Measurements from ENCODE around the gene BRPF1.

Gene BRPF1

DNA sequence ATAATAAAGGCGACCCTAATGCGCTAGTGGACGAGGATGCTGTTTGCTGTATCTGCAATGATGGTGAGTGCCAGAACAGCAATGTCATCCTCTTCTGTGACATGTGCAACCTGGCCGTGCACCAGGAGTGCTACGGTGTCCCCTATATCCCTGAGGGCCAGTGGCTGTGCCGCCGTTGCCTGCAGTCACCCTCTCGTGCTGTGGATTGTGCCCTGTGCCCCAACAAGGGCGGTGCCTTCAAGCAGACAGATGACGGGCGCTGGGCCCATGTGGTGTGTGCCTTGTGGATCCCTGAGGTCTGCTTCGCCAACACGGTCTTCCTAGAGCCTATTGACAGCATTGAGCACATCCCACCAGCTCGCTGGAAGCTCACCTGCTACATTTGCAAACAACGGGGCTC is 7.6 kb downstream of the BRPF1 start:
- DNase-seq, result no peak

DNA sequence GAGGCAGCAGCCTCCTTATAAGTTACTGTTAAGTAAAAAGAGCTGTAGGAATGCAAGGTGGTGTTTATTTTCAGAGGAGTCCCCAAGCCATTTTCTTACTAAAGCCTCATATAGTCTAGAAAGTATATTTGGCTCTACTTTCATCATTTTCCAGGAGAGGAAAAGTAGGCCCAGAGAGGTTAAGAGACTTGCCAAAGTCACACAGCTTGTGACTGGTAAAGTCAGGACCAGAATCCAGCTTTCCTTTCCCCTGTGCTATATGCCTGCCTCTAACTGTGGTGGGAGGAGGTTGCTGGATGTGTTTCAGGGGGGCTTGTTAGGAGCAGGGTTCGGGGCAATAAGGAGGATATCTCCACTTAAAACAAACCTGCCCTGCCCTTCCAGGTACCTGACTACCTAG is 11.0 kb downstream of the BRPF1 start:
- DNase-seq, result no peak

DNA sequence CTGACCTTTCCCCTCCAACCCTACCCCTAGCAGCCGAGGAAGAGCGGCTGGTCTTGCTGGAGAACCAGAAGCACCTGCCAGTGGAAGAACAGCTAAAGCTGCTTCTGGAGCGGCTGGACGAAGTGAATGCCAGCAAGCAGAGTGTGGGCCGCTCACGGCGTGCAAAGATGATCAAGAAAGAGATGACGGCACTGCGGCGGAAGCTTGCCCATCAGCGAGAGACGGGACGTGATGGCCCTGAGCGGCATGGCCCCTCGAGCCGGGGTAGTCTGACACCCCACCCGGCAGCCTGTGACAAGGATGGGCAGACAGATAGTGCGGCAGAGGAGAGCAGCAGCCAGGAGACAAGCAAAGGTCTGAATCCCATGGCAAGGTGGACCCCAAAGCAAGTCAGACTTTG is 12.0 kb downstream of the BRPF1 start:
- no peak for DNase-seq

DNA sequence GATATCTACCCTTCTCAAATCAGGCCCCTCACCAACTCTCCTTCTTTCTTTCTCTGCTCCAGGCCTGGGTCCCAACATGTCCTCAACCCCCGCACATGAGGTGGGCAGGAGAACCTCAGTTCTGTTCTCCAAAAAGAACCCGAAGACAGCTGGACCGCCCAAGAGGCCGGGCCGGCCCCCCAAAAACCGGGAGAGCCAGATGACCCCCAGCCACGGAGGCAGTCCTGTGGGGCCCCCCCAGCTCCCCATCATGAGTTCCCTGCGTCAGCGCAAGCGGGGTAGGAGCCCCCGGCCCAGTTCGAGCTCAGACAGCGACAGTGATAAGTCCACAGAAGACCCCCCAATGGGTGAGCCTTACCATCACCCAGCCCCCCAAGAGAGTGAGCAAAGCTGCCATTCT is 12.6 kb downstream of the BRPF1 start:
- no peak for DNase-seq

DNA sequence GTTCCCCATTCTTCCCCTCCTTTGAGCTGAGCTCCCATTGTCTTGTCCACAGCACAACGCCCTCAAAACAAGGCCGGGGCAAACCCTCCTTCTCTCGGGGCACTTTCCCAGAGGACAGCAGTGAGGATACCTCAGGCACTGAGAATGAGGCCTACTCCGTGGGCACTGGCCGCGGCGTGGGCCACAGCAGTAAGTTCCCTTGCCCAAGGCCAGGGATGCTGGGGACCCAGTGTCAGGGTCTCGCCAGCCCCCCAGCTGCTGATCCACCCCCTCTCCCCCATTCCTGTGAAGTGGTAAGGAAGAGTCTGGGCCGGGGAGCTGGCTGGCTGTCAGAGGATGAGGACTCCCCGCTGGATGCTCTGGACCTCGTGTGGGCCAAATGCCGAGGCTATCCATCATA is 14.0 kb downstream of the BRPF1 start:
- no peak for DNase-seq

DNA sequence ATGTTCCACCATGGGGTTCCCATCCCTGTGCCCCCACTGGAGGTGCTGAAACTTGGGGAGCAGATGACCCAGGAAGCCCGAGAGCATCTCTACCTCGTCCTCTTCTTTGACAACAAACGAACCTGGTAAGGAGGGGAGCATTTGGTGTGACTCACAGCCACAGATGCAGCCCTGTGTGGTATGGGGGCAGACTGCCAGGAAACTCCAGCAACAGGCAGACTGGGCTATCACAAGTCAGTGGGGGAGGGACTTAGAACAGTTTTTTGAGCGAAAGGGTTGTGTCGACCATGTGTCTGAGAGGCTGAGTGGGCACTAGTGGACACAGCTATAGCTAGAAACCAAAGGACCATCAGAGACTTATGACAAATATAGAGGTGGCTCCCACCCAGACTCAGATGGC is 14.8 kb downstream of the BRPF1 start:
- peak; percentile 87 for DNase-seq

DNA sequence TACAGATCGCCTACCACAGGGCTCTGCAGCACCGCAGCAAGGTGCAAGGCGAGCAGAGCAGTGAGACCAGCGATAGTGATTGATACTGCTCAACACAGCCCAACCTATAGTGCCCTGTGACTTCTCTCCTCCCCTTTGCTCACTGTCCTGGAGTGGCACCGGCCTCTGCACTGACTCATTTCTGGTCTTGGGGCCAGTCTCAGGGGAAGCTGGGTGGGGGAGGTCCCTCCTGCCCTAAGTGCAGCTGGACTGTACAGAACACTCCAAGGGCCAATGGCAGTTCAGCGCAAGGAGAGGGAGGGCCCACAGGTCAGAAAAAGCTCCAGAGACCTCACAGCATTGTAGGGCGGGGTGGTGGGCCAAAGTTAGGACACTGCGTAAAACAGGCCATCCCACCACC is 15.7 kb downstream of the BRPF1 start:
- DNase-seq, result peak; percentile 13

DNA sequence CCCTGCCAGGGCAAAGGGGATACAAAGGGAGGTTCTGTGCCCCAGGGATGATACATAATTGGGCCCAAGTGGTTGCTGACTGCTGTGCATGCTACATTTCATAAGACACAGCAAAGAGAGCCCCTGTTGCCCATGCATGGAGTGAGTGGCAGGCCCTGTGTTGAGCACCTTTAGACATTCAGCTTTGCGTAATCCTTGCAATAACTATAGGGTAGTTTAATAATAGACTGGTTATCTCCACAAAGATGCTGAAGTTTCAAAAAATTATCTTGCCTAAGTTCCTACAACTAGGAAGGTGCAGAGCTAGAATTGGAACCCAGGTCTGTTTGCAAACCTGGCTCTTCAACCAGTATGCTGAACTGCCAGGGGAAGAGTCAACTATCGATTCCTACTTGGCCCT is 16.5 kb downstream of the BRPF1 start:
- DNase-seq, result no peak

DNA sequence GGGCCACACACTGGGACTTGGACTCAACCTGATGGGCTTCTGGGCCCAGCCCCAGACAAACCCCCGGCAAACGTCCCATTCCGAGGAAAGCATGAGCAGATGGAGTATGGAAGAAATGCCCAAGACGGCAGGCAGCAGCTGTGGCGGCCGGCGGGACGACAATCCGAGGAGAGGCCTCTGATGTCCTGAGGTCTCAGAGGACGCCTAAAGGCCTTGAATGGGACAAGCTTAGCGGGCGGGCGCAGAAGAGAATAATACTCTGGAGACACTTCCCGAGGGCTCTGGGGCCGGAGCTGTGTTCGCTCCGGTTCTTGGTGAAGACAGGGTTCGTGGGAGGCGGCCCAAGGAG is 17.7 kb downstream of the BRPF1 start:
- DNase-seq, result no peak

DNA sequence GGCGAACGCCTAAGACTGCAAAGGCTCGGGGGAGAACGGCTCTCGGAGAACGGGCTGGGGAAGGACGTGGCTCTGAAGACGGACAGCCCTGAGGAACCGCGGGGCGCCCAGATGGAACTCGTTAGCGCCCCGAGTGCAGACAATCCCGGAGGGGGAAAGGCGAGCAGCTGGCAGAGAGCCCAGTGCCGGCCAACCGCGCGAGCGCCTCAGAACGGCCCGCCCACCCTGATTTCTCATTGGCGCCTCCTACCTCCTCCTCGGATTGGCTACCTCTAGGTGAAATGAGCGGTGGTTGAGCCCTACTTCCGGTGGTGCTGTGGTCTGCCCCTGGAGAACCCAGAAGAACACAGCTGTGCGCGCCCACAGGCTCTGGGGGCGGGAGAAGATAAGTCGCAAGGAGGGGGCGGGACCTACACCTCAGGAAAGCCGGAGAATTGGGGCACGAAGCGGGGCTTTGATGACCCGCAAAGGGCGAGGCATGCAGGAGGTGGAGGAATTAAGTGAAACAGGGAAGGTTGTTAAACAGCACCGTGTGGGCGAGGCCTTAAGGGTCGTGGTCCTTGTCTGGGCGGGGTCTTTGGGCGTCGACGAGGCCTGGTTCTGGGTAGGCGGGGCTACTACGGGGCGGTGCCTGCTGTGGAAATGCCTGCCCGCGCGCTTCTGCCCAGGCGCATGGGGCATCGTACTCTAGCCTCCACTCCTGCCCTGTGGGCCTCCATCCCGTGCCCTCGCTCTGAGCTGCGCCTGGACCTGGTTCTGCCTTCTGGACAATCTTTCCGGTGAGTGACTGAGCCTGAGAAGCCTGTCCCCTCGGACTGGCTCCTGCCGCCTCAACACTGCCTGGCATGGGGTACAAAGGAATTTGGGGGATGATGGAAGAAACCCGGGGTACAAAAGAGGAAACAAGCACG is 18.4 kb downstream of the BRPF1 start, which contains the start of gene OGG1:
TSS of gene OGG1 (plus strand) at position 308 of the 911 bp plus-strand sequence. CDS start at position 643, 335 bp downstream.
- peak; percentile 99 for DNase-seq

DNA sequence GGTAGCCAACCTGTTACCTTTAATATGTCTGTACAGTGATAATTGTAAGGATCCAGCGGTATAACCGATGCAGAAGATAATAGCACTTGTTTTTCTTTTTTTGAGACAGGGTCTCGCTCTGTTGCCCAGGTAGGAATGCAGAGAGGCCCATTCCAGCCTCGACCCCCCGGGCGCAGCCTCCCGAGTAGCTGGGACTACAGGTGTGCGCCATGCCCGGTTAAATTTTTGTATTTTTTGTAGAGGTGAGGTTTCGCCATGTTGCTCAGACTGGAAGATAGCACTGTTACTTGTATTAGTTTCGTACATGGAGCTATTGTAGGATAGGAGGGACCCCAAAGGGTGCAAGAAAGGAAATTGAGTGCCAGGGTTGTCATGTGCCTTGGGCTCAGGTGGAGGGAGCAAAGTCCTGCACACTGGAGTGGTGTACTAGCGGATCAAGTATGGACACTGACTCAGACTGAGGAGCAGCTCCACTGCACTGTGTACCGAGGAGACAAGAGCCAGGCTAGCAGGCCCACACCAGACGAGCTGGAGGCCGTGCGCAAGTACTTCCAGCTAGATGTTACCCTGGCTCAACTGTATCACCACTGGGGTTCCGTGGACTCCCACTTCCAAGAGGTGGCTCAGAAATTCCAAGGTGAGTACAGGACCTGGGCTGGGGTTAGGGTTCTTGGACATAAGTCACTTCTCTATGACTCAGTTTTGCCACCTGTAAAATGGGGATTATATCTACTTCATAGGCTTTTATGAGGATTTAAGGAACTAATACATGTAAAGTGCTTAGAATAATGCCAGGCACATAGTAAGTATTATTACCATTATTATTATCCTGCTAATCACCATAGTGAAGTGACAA is 19.2 kb downstream of the BRPF1 start:
- no peak for DNase-seq

DNA sequence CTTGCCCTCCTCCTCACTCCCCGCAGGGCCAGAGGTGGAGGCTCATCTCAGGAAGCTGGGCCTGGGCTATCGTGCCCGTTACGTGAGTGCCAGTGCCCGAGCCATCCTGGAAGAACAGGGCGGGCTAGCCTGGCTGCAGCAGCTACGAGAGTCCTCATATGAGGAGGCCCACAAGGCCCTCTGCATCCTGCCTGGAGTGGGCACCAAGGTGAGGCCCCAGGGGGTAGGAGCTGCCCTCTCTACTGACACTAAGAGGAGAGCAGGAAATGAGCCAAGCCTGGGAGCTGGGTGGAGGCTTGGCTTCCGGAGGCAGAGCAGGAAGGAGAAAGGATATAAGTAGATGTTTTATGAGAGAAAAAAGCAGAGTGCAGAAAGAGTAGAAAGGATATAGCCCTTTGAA is 23.1 kb downstream of the BRPF1 start:
- no peak for DNase-seq

DNA sequence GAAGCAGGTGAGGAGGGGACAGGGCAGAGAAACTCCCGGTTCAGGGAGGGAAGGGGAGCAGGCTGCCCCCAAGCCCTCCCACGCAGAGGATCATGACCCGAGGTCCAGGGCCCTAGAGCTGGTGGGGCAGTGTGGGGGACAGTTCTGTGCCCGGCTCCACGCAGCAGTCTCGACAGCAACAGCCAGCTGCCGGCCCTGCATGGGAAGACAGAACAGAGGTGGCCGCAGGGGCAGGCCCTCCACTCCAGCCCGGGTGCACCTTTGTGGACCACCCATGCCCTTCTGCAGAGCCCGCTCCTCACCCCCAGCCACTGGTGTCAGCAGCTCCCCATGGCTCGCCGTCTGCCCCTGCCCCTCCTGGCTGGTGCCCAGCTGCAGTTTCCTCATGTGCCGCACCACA is 25.9 kb downstream of the BRPF1 start:
- no peak for DNase-seq

DNA sequence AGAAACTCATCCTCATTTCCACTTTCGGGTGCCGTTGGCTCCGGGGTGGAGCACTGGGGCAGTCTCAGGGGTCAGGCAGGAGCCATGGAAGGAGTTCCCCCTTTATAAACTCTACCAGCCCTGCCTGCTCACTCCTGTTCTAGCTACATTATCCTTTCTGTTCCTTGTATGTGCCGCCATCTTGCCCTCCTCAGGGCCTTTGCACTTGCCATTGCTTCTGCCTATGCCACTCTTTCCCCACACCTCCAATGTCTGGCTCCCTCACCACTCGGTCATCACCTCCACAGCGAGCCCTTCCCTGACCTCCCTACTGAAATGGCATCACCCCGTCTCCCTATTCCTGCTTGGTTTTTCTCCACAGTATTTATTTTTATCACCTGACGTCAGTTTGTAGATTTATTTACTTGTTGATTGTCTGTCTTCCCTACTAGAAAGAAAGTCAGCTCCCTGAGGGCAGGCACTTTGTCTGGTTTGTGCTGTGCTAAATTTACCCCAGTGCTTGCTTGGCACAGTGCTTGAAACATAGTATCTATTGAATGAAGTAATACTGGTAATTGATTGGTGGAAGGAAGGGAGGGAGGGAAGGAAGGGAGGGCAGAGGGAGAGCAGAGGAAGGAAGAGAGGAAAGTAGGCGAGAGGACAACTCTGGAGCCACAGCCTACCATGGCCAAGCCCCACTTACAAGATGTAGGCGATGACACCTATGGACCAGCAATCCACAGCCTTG is 29.4 kb downstream of the BRPF1 start:
- DNase-seq, result no peak

DNA sequence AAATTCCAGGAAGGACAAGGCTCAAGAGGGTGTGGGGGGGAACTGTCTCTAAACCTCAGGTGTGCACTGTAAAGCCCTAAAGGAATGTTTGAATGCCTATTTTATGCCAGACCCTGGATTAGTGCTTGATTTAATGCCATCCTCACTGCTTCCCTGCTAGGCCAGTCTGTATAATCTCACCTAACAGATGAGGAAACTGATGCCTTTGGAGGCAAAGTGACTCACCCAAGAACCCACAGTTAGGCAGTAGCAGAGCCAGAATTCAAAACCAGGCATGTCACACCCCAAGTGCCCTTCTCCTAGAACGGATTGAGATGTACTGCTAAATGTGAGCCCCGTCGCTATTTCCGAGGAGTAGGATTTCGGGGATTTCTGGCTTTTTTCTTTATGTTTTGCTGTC is 30.4 kb downstream of the BRPF1 start:
- no peak for DNase-seq

DNA sequence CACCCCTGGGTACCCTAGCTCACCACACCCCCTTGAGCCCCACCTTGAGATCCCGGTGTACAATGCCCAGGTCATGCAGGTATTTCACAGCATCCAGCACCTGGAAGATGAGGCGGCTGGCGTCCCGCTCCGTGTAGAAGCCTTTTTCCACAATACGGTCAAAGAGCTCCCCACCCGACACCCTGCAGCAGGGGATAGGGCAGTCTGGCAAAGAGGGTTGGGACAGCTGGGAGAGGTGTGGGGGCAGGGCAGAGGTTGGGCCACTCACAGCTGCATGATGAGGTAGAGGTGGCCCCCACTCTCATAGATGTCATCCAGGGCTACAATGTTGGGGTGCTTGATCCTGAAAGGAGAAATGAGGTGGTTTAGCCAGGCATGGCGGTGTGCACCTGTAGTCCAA is 31.3 kb downstream of the BRPF1 start:
- no peak for DNase-seq

DNA sequence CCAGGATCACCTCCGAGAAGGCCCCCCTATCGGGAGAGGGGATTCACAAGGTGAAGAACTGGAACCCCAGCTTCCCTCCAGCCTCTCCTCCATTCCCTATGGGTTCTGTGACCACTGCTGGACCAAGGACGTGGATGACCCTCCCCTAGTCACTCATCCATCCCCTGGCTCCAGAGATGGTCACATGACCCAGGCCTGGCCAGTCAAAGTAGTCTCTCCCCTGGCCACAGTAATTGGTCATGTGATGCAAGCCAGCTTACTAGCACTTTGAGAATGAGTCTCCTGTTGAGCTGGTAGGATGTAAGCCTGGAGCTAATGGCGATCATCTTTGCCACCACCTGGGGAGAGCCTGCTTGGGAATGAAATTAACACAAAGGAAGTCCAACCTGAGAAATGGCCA is 34.3 kb downstream of the BRPF1 start:
- DNase-seq, result no peak

DNA sequence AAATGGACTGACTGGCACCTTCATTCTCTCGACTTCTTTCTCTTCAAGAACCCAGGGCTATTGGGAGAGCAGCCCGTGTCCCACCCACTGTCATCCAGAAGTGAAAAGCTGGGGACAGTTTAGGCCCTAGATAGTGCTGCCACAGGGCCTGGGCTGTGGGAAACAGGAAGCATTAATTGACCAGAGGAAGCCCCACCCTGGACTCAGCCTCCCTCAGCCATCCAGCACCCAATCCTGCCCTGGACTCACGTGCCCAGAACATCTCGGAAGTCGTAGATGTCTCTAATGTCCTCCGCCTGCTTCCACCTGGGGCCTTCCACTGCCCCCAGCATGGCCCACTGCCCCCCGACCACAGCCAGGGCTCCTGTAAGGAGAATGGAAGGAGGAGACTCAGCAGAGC is 35.9 kb downstream of the BRPF1 start:
- no peak for DNase-seq

DNA sequence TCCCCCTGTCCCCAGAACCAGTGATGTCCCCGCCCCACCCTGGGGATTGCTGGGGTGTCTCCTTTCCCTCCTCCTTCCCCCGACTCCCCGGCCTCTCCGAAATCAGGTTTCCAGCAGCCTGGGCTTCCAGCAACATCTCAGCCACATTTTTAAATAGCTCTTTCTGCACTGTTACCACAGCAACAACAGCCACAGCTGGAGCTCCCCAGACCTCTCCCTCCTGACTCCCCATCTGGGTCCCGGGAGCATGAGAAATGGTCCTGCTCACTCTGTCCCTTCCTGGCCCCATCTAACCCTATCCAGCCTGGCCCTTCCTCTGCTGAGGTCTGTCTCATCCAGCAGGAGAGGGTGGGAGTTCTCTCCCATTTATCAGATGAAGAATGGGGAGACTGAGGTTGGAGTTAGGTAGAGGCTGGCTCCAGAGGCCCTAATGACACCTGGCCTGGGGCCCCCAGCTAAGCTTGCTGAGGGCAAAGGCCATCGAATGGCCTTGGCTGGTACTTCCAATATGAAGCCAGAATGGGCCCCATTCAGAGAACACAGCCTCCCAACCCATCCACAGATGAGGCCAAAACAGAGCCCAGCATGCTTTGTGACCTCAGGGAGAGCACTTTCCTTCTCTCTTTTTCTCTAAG is 36.7 kb downstream of the BRPF1 start:
- no peak for DNase-seq

DNA sequence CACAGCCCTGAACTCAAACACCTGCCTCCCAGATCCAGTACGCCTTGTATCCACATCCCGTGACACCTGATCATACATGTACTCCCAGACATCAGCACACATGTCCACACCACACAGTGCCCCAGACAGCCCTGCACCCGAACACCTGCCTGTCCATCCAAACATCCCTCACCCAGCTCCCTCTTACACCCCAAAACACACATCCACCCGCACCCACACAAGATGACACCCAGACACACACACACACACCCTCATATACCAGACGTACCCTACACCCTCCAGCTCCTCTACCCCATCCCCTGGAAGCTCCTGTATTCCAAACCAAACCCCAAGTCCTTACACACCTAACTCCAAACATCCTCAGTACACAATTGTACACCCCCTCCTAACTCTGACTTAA is 37.5 kb downstream of the BRPF1 start:
- no peak for DNase-seq

DNA sequence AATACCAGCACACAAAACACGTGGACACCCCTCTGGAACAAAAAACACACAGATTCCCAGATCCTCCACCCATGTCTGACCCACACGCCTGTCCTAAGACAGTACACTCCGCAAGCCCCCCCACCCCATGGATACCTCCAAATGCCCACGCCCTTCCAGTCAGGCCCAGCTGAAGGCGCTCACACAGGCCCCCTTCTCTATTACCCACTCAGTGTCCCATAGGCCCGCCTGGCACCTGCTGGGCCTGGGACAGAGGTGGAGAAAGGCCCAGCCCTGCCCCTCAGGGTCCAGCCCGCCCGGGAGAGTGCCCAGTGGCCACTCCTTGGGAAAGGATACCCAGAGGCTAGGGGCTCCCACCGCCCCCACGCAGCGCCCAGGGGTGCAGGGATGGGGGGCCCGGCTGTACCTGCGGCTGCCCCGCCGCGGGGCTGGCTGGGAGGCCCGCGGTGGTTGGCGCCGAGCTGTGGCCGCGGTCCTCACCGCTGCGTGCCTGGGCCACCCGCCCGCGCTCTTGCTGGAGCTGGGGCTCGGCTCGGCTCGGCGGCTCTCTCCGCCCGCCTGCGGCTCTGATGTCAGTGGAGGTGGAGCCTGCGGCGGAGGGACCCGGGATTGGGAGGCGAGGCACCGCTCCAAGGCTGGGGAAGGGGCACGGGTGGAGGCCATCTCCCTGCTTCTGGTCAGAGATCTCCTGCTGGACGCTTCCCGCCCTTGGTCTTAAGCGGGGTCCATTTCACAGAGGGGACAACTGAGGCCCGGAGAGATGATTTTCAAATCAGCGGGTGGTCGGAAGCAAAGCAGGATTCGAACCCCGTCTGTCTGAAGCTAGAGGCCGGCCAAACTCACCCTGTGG is 38.1 kb downstream of the BRPF1 start, which contains the start of gene CAMK1:
TSS of gene CAMK1 (minus strand) at position 522 of the 850 bp plus-strand sequence. CDS start 2,198 bp downstream, outside the sequence.
- peak; percentile 68 for DNase-seq

Data from fibroblast of upper back skin (primary cell).